ENCODE measurements around the gene TMEM92. TPM values are rescaled to one million over a fixed set of nuclear protein-coding genes. Genes with fewer than 3 reads are reported as not detected.
"Not testable (repeated sequence)": the region's sequence is repeated elsewhere in the genome, so short reads cannot be mapped to it uniquely, and the experiment has no call there.

The TMEM92 gene
- total RNA-seq, 1 experiment from 2014 or later: 14.8 TPM

DNA sequence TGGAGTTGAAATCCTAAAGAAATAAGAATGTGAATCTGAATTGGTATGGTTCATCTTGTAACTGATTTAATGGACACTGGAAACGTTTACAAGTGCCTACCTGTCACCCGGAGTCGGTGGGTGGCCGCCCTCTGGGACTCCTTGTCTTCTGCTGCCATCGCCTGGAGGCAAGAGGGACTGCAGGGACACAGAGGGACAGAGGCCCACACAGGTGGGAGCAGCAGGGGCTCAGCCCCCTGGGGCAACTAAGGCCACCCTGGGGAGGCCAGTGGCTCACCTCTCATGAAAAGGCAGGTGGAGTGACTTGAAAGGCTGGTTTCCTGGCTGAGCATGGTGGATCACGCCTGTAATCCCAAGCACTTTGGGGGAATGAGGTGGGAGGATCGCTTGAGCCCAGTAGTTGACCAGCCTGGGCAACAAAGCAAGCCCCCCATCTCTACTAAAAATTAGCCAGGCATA, 23.2 kb downstream of the TMEM92 start:
- intact Hi-C loops (cut with micrococcal nuclease; ENCODE audit: unreplicated experiment): loop anchor here (1.0 to 5.0 kb wide), 6 partner anchors 23 to 436 kb away; partner anchors contain the start of genes RSAD1 and TMEM92
- TF ChIP-seq, protein P1, sequence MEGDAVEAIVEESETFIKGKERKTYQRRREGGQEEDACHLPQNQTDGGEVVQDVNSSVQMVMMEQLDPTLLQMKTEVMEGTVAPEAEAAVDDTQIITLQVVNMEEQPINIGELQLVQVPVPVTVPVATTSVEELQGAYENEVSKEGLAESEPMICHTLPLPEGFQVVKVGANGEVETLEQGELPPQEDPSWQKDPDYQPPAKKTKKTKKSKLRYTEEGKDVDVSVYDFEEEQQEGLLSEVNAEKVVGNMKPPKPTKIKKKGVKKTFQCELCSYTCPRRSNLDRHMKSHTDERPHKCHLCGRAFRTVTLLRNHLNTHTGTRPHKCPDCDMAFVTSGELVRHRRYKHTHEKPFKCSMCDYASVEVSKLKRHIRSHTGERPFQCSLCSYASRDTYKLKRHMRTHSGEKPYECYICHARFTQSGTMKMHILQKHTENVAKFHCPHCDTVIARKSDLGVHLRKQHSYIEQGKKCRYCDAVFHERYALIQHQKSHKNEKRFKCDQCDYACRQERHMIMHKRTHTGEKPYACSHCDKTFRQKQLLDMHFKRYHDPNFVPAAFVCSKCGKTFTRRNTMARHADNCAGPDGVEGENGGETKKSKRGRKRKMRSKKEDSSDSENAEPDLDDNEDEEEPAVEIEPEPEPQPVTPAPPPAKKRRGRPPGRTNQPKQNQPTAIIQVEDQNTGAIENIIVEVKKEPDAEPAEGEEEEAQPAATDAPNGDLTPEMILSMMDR (IDR thresholded peaks at IDR 0.05; ENCODE audit: insufficient read depth in 1 of 2, low read depth in 1 of 2, low read length in 1 of 2, severe bottlenecking in 1 of 2, unreplicated experiment in 1 of 2): peak; percentile 100
- Histone ChIP-seq H3K36me3 (ENCODE audit: control insufficient read depth, insufficient read depth, low read length) (no peaks in the 10 kb centered on the region), H3K4me1 (peaks cover 5% of the 10 kb centered on the region; the same call in 1 of the 2 replicates), H3K9me3 (no peaks in the 10 kb centered on the region), H3K4me3 (ENCODE audit: low read depth, low read length) (no peak overlapping the region), H3K27me3 (replicated peaks; ENCODE audit: control insufficient read depth, insufficient read depth, low read length) (no peaks in the 10 kb centered on the region)
- ChIA-PET CTCF (interaction anchor here (0.6 to 8.1 kb wide), 14 partner anchors 8 to 322 kb away, joined by 3 to 135 read pairs (median 4); partner anchors contain the start of genes COL1A1 and TMEM92), POLR2A (no interaction called here)
- Mint-ChIP-seq H3K27me3 (ENCODE audit: insufficient read depth, unreplicated experiment) (no peaks in the 10 kb centered on the region), H3K9me3 (ENCODE audit: unreplicated experiment) (no peaks in the 10 kb centered on the region), H3K27ac (ENCODE audit: unreplicated experiment) (peak overlapping the region; percentile 13), H3K36me3 (ENCODE audit: insufficient read depth, unreplicated experiment) (no peaks in the 10 kb centered on the region), H3K4me3 (ENCODE audit: unreplicated experiment) (no peak overlapping the region), H3K4me1 (ENCODE audit: low read depth, unreplicated experiment) (peaks cover 10% of the 10 kb centered on the region)
- no TSS peak for BruUV-seq (replicated peaks)
- peak; percentile 95 to 98 for DNase-seq

DNA sequence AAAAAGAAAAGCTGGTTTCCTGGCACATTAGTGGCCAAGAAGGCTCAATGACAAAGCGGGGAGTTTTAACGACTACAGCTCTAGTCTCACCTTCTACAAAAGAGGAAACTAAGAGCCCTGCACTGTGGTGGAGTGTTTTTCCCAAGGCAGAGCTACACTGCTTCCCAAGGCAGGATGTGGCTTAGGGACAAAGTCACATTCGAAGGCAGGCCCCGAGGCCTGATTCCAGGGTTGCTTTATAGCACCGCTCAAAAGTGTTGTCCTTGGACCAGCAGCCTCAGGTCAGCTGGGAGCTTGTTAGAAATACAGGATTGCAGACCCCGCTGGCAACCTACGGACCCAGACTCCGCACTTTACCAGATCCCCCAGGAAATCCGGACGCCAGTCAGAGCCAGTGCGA, 23.8 kb downstream of the TMEM92 start:
- DNase-seq: no peak

GRCh38 chr17:50299776-50300175, 25.5 kb downstream of the TMEM92 start:
- Histone ChIP-seq H3K4me3 (ENCODE audit: low read depth, low read length) (no peak overlapping the region), H3K36me3 (ENCODE audit: control insufficient read depth, insufficient read depth, low read length) (no peaks in the 10 kb centered on the region), H3K9me3 (no peaks in the 10 kb centered on the region), H3K4me1 (peaks cover 5% of the 10 kb centered on the region; the same call in 1 of the 2 replicates), H3K27me3 (replicated peaks; ENCODE audit: control insufficient read depth, insufficient read depth, low read length) (no peaks in the 10 kb centered on the region)
- no TSS peak for BruUV-seq (replicated peaks)
- intact Hi-C loops (cut with micrococcal nuclease; ENCODE audit: unreplicated experiment): loop anchor here (5.0 kb wide), 1 partner anchor 207 kb away; no protein-coding TSS in a partner anchor
- DNase-seq: no peak
- TF ChIP-seq, protein P1 (IDR thresholded peaks at IDR 0.05; ENCODE audit: insufficient read depth in 1 of 2, low read depth in 1 of 2, low read length in 1 of 2, severe bottlenecking in 1 of 2, unreplicated experiment in 1 of 2): no peak
- H3K4me3 Mint-ChIP-seq (ENCODE audit: unreplicated experiment): no peak overlapping the region
- peaks cover 14% of the 10 kb centered on the region for H3K4me1 Mint-ChIP-seq (ENCODE audit: low read depth, unreplicated experiment)
- no peaks in the 10 kb centered on the region for H3K36me3 Mint-ChIP-seq (ENCODE audit: insufficient read depth, unreplicated experiment)
- ChIA-PET CTCF (interaction anchor here (8.1 kb wide), 1 partner anchor 99 kb away, joined by 135 read pairs; the partner anchor contains the start of gene COL1A1), POLR2A (no interaction called here)
- no peak overlapping the region for H3K27ac Mint-ChIP-seq (ENCODE audit: unreplicated experiment)
- H3K27me3 Mint-ChIP-seq (ENCODE audit: insufficient read depth, unreplicated experiment): no peaks in the 10 kb centered on the region
- H3K9me3 Mint-ChIP-seq (ENCODE audit: unreplicated experiment): no peaks in the 10 kb centered on the region

More for the DNA sequence above, 23.8 kb downstream of the TMEM92 start:
- no peaks in the 10 kb centered on the region for H3K27me3 Mint-ChIP-seq (ENCODE audit: insufficient read depth, unreplicated experiment)
- H3K4me1 Mint-ChIP-seq (ENCODE audit: low read depth, unreplicated experiment): peaks cover 12% of the 10 kb centered on the region
- no peak overlapping the region for H3K4me3 Mint-ChIP-seq (ENCODE audit: unreplicated experiment)
- Histone ChIP-seq H3K9me3 (no peaks in the 10 kb centered on the region), H3K4me1 (peaks cover 5% of the 10 kb centered on the region; the same call in 1 of the 2 replicates), H3K4me3 (ENCODE audit: low read depth, low read length) (no peak overlapping the region), H3K36me3 (ENCODE audit: control insufficient read depth, insufficient read depth, low read length) (no peaks in the 10 kb centered on the region), H3K27me3 (replicated peaks; ENCODE audit: control insufficient read depth, insufficient read depth, low read length) (no peaks in the 10 kb centered on the region)
- TF ChIP-seq, protein P1 (IDR thresholded peaks at IDR 0.05; ENCODE audit: insufficient read depth in 1 of 2, low read depth in 1 of 2, low read length in 1 of 2, severe bottlenecking in 1 of 2, unreplicated experiment in 1 of 2): no peak
- BruUV-seq (replicated peaks): no TSS peak
- POLR2A ChIA-PET: no interaction called here
- intact Hi-C loops (cut with micrococcal nuclease; ENCODE audit: unreplicated experiment): loop anchor here (5.0 kb wide), 1 partner anchor 206 kb away; no protein-coding TSS in a partner anchor
- CTCF ChIA-PET: interaction anchor here (0.6 to 8.1 kb wide), 18 partner anchors 8 to 408 kb away, joined by 3 to 135 read pairs (median 4); partner anchors contain the start of genes COL1A1 and TMEM92
- H3K36me3 Mint-ChIP-seq (ENCODE audit: insufficient read depth, unreplicated experiment): no peaks in the 10 kb centered on the region
- H3K9me3 Mint-ChIP-seq (ENCODE audit: unreplicated experiment): no peaks in the 10 kb centered on the region
- no peak overlapping the region for H3K27ac Mint-ChIP-seq (ENCODE audit: unreplicated experiment)

- H3K36me3 ChIP-seq (ENCODE audit: control insufficient read depth, insufficient read depth, low read length); H3K4me1 ChIP-seq; H3K27ac Mint-ChIP-seq (ENCODE audit: unreplicated experiment); POLR2A ChIA-PET; H3K4me3 ChIP-seq (ENCODE audit: low read depth, low read length); H3K36me3 Mint-ChIP-seq (ENCODE audit: insufficient read depth, unreplicated experiment); H3K9me3 Mint-ChIP-seq (ENCODE audit: unreplicated experiment); intact Hi-C loops (cut with micrococcal nuclease; ENCODE audit: unreplicated experiment); BruUV-seq (replicated peaks); H3K27me3 Mint-ChIP-seq (ENCODE audit: insufficient read depth, unreplicated experiment); H3K27me3 ChIP-seq (replicated peaks; ENCODE audit: control insufficient read depth, insufficient read depth, low read length); H3K4me3 Mint-ChIP-seq (ENCODE audit: unreplicated experiment); H3K9me3 ChIP-seq; DNase-seq: not testable (repeated sequence)
- H3K4me1 Mint-ChIP-seq (ENCODE audit: low read depth, unreplicated experiment): peaks cover 20% of the 10 kb centered on the region
- CTCF ChIA-PET: interaction anchor here (0.7 to 8.1 kb wide), 4 partner anchors 86 to 155 kb away, joined by 3 to 135 read pairs (median 6); partner anchors contain the start of gene COL1A1
Observed at GRCh38 chr17:50300824-50301223, 26.6 kb downstream of the TMEM92 start.

All from Caco-2 (cell line).